Frontal cortex (tissue), 4 donors: Measurements from ENCODE around the gene SORCS3. TPM values are rescaled to one million over a fixed set of nuclear protein-coding genes. Genes with fewer than 3 reads are reported as not detected.

ENCODE experiments used
- DNase-seq, 2 donors: peaks; one replicate each; pipeline ENCODE4 v3.0.0; 2012; ENCODE audit warnings: low spot score in 2 of 2
- FAIRE-seq: peaks from 2 replicates; lab custom pipeline; 2012; peaks lifted over from hg19 to GRCh38; lab: Jason Lieb, UNC
- total RNA-seq: library from RNA; depleted of rRNA; stranded (reverse); fragments of >200 nt; gene quantifications from one replicate; pipeline ENCODE4 v1.2.3, GENCODE V29; 2014
- donor health status: control.
- donor health status: control.
- donor health status: control.

SORCS3 gene
- total RNA-seq, 1 donor from 2014 or later: 11.4 TPM

GRCh38 chr10:104811166-104811565, 170.1 kb downstream of the SORCS3 start:
- no peak for FAIRE-seq

DNA sequence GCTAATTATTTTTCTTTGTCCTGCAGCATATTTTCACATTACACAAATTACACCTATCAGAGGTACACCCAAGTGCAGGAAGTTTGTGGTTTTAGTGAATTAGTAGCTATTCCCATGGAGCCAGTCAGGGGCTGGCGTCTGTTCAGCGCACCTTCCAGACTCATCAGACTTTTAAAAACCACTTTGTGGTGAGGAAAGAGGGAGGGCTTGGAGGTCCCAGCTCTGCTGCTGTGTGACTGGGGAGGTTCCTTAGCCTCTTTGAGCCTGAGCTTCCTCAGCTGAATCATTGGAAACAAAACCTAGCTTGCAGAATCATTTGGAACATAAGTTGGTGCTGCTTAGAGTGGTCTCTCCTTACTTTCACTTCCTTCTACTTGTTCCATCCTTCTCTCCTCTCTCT, 175.4 kb downstream of the SORCS3 start:
- FAIRE-seq (no peak), DNase-seq (no peak)

More at GRCh38 chr10:104811166-104811565, 170.1 kb downstream of the SORCS3 start:
- no peak for DNase-seq

DNA sequence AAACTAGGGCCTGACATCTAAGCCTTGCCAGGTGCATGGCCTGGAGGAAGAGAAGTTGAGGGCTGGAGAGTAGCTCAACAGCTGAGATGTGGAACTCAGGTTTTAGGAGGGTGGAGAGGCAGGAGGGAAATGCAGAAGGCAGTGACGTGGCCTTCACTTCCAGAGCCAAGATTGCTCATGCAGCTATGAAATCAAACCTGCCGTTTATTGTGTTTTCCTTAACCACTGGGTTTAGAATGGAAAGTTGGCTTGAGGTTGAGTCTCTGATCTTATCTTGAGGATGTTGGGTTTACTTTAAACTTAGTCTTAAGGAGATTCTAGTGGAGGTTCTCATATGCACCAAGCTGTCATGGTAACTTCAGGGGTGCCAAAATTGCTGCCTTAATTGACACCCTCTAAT, 178.6 kb downstream of the SORCS3 start:
- FAIRE-seq (no peak), DNase-seq (no peak)

GRCh38 chr10:104822088-104822487, 181.0 kb downstream of the SORCS3 start:
- DNase-seq (no peak), FAIRE-seq (no peak)

DNA sequence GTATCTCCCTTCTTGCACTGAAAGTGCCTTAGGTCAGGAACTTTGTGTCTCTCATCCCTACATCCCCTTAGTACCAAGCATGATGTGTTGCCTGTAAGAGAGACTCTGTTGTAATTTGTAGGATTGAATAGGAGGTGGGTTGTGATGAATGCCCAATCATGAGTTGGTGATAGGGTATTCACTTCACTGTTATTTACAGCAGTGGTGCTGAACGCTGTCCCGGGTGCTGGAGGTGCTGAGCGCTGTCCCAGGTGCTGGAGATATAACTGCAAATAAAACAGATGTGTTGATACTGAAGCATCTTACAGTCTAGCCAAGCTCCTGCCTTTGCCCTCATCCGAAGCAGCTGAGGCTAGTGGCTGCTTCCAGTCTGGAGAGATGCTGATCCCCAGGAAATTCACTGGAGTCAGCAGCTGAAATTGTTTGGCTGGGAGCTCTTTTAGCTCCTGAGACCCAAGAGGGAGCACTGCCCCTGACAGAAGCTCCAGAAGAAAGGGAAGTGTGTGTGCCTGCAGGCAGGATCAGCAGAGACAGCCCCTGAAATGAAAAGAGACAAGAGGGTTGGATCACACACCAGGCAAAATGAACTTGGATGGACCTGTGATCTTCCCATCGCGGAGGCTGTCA, 183.4 kb downstream of the SORCS3 start:
- peak in 1 of 2 donors; percentile 1 for DNase-seq
- FAIRE-seq: no peak

GRCh38 chr10:104831272-104831671, 190.2 kb downstream of the SORCS3 start:
- no peak for FAIRE-seq
- DNase-seq: no peak

DNA sequence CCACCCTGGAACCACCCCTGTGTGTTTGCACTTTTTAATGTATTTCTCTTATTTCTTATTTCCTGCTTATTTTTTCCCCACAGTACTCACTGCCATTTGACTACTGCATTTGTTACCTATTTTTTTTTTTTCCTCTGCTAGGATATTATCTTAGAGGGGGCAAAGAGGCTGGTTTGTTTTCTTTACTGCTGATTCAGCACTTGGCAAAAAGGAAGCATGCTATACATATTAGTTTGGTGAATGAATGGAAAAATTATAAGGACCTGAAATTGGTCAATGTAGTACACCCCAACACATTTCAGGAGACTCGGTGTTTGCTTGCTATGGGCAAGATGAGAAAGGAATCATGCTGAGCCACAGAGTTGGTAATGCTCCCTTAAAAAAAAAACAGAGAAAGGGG, 193.5 kb downstream of the SORCS3 start:
- DNase-seq: no peak

DNA sequence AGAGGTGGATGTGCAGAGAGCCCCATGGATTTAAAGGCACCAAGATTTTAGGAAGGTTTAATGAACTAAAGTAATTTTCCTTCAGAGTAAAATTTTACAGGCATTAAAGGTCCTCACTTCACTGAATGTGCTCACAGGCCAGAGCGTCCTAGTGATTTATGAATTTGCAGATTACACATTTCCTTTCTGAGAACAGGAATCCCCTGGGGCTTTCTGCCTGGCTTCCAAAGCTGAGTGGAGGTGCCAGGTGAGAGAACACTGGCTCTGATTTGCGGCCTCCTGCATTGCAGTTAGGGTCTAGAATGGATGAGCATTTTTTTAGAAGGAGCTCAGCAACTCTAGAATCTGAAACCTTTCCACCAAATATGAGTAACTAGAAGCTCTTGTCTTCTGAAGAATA, 194.3 kb downstream of the SORCS3 start:
- DNase-seq: no peak
- no peak for FAIRE-seq

More for the DNA sequence above, 193.5 kb downstream of the SORCS3 start:
- FAIRE-seq: no peak

DNA sequence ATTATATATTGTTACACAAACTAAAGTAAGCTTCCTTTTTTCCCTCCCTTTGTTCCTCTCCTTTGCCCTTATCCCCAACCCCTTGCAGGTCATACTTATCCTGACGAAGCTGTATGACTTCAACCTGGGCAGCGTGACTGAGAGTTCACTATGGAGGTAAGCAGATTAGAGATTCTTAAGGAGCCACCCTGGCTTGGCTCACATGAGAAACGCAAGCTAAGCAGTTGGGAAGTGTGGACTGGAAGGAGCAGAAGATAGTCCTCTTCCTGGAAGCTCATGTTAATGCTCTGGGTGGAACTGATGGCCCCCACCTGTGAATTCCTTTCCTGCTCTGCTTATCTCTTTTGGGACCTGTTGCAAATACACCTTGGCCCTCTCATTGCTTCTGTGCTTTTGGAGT, 201.6 kb downstream of the SORCS3 start:
- FAIRE-seq: no peak
- no peak for DNase-seq

DNA sequence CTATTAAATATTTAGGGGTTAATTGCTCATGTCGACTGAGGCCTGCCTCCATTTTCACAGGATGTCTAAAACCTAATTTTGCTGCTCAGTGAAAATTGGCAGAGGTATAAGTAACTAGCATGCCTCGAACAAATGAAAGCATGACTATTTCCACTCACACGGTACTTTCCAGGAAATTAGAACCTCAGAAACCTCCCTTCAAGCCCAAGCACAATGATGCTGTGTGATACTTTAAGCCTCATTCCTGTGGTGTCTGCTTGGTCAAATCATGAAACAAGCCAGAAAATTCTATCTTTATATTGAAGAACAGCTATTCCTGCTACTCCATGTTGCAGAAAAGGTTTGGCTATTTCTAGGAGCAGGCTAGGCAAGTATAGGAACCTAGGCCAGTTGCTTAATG, 203.0 kb downstream of the SORCS3 start:
- DNase-seq: no peak

GRCh38 chr10:104850023-104850422, 208.9 kb downstream of the SORCS3 start:
- DNase-seq (no peak), FAIRE-seq (no peak)

More for the DNA sequence above, 203.0 kb downstream of the SORCS3 start:
- no peak for FAIRE-seq

GRCh38 chr10:104867966-104868598, 227.0 kb downstream of the SORCS3 start:
- FAIRE-seq: no peak

DNA sequence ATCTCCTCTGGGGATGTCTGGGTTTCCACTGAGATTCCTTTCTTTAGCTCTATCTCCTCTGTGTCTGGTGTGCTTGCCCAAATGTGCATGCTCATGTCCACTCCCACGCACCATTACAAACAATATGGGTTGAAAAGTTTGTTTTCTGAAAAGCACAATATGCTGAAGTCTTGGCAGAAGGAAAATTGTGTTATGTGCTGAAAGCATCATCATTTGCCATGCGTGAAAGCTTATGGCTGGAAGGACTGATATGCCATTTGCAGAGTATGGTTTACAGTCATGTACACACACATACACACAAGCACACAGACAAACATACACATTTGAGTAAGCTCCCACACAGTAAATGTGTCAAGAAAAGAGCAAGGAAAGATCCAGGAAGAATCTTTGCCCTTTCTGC, 231.6 kb downstream of the SORCS3 start:
- DNase-seq: no peak
- no peak for FAIRE-seq

More at GRCh38 chr10:104867966-104868598, 227.0 kb downstream of the SORCS3 start:
- no peak for DNase-seq

- no peak for FAIRE-seq
- no peak for DNase-seq
Measured at GRCh38 chr10:104873161-104873560, 232.1 kb downstream of the SORCS3 start.

DNA sequence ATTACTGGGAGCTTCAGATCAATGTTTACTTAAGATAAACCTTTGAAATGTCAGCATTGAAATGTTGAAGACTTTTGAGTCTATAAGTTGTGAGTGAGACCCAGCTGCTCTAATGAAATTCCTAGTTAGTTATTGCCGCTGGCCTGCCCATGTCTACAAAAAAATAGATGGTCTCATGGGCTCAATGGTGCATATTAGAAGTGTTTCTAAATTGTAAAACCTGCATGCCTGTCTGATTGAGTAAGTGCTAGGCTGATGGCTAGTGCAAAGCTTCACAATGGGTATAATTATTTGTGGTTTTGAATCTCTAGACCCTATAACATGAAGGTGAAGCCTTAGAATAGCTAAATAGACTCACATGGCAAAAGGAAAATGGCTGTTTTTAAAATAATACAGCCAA, 234.5 kb downstream of the SORCS3 start:
- FAIRE-seq (no peak), DNase-seq (no peak)

- DNase-seq: no peak
- no peak for FAIRE-seq
Measured at GRCh38 chr10:104880624-104881398, 239.7 kb downstream of the SORCS3 start.

DNA sequence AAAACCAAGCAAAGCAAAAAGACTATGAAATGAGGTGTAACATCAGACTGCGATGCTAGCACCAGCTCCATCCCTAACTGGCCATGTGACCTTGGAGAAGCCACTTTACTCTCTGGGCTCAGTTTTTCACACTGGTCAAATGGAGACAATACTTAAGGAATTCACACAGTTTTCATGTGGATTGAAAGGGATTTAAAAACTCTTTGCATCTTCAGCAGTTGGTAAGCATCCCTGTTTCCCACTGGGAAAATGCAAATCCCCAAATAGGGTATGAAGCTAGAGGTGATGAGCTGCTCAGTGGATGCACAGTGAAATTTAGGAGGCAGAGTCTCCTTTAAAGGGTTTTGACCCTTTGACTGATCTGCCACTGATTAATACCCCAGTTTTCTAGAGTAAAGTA, 240.7 kb downstream of the SORCS3 start:
- FAIRE-seq (no peak), DNase-seq (no peak)

GRCh38 chr10:104892879-104893617, 252.0 kb downstream of the SORCS3 start:
- no peak for FAIRE-seq
- no peak for DNase-seq

DNA sequence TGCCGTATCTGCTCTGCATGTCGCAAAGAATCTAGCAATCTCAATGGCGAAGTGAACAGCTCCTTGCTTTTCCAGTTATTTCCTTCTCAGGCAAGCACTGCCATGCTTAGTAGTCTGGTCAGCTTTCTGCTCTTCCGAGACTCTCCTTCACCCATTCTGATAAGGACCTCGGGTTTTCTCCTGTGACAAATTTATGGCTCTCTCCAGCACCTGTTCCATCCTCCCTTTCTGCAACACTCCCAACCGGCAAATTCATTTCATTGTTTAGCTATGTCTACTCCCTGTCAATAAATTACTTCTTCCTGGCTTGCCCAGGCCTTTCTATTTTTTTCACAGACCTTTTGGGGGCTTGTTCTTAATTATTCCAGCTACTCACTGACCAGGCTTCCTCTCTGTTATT, 252.6 kb downstream of the SORCS3 start:
- no peak for DNase-seq

GRCh38 chr10:104894681-104895080, 253.6 kb downstream of the SORCS3 start:
- FAIRE-seq: no peak
- DNase-seq: no peak

More for the DNA sequence above, 252.6 kb downstream of the SORCS3 start:
- no peak for FAIRE-seq
